GM23338 (cell line): ENCODE measurements around the gene RARG.

ENCODE experiments used
- CREB1 ChIP-seq: fragments of 250-450 bp; sonication (Bioruptor Pico); IDR thresholded peaks from 2 replicates; pipeline ENCODE4 v1.5.0; 2020; ENCODE audit warnings: low read depth, mild to moderate bottlenecking, moderate library complexity
- EZH2 ChIP-seq: fragments of 200-600 bp; sonication (generic); IDR thresholded peaks from one replicate; pipeline ENCODE4 v1.8.0; 2017; ENCODE audit warnings: antibody characterized with exemption, mild to moderate bottlenecking, low read depth; ENCODE audit not compliant: unreplicated experiment
- EZH2phosphoT487 ChIP-seq: fragments of 200-600 bp; sonication (generic); IDR thresholded peaks from one replicate; pipeline ENCODE4 v1.8.1; 2018; ENCODE audit warnings: antibody characterized with exemption; ENCODE audit not compliant: unreplicated experiment
- POLR2AphosphoS5 ChIP-seq: IDR thresholded peaks from 2 replicates; pipeline ENCODE4 v1.6.1; 2016; ENCODE audit warnings: antibody characterized with exemption, low read depth
- ZNF331 ChIP-seq: fragments of 250-450 bp; sonication (Bioruptor Pico); IDR thresholded peaks from 2 replicates; pipeline ENCODE4 v1.5.0; 2020; ENCODE audit warnings: low read depth, mild to moderate bottlenecking, moderate library complexity
- TF ChIP-seq, protein P1 (sequence below): IDR thresholded peaks from one replicate; pipeline ENCODE4 v1.6.1; 2018; ENCODE audit warnings: antibody characterized with exemption; ENCODE audit not compliant: unreplicated experiment
- TF ChIP-seq, protein P2 (sequence below), 2 experiments: fragments of 200-600 bp in 1 of 2; sonication (generic) in 1 of 2; conservative IDR thresholded peaks; 2 replicates each; pipeline versions ENCODE4 v1.5.1 to v1.6.1; 2016 to 2017; ENCODE audit warnings: antibody characterized with exemption in 2 of 2, low read depth in 2 of 2, mild to moderate bottlenecking in 2 of 2, moderate library complexity in 1 of 2
- TF ChIP-seq, protein P3 (sequence below): IDR thresholded peaks from 2 replicates; pipeline ENCODE4 v1.6.1; 2016; ENCODE audit warnings: antibody characterized with exemption

DNA sequence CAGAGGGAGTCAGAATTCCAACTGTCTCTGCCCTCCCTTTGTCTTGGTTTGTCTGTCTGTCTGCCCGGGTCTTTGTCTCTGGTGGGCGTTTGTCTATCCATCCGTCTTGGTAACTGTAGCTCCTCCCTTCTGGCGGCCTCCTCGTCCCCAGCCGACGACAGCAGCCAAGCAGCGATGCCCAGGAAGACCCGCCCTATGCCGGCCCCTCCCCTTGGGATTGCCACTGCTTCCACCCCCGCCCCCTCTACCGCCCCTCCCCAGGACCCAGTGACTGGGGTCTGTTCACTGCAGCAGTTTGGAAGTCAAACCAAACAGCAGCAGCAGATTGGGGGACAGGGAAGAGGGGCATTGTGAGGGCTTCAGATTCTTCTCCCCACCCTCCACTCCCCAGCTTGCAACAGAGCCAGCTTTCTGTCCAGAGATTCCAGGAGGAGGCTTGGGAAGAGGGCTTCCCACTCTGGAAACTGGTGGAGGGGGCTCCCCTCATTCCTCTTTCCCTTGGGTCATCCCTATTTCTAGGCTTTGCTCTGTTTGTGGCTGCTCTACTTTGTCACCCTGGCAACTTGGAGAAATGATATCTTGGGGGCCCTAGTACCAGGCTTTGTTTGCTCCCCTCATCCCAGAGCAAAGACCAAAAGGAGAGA is 2.4 kb upstream of the RARG start:
- TF ChIP-seq, protein P1, sequence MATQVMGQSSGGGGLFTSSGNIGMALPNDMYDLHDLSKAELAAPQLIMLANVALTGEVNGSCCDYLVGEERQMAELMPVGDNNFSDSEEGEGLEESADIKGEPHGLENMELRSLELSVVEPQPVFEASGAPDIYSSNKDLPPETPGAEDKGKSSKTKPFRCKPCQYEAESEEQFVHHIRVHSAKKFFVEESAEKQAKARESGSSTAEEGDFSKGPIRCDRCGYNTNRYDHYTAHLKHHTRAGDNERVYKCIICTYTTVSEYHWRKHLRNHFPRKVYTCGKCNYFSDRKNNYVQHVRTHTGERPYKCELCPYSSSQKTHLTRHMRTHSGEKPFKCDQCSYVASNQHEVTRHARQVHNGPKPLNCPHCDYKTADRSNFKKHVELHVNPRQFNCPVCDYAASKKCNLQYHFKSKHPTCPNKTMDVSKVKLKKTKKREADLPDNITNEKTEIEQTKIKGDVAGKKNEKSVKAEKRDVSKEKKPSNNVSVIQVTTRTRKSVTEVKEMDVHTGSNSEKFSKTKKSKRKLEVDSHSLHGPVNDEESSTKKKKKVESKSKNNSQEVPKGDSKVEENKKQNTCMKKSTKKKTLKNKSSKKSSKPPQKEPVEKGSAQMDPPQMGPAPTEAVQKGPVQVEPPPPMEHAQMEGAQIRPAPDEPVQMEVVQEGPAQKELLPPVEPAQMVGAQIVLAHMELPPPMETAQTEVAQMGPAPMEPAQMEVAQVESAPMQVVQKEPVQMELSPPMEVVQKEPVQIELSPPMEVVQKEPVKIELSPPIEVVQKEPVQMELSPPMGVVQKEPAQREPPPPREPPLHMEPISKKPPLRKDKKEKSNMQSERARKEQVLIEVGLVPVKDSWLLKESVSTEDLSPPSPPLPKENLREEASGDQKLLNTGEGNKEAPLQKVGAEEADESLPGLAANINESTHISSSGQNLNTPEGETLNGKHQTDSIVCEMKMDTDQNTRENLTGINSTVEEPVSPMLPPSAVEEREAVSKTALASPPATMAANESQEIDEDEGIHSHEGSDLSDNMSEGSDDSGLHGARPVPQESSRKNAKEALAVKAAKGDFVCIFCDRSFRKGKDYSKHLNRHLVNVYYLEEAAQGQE = no peak
- TF ChIP-seq POLR2AphosphoS5 (no peak), EZH2 (no peak), EZH2phosphoT487 (no peak), ZNF331 (CRISPR knock-in tag) (no peak), CREB1 (no peak)
- TF ChIP-seq, protein P2, sequence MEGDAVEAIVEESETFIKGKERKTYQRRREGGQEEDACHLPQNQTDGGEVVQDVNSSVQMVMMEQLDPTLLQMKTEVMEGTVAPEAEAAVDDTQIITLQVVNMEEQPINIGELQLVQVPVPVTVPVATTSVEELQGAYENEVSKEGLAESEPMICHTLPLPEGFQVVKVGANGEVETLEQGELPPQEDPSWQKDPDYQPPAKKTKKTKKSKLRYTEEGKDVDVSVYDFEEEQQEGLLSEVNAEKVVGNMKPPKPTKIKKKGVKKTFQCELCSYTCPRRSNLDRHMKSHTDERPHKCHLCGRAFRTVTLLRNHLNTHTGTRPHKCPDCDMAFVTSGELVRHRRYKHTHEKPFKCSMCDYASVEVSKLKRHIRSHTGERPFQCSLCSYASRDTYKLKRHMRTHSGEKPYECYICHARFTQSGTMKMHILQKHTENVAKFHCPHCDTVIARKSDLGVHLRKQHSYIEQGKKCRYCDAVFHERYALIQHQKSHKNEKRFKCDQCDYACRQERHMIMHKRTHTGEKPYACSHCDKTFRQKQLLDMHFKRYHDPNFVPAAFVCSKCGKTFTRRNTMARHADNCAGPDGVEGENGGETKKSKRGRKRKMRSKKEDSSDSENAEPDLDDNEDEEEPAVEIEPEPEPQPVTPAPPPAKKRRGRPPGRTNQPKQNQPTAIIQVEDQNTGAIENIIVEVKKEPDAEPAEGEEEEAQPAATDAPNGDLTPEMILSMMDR (conservative IDR thresholded peaks at IDR 0.05; ENCODE audit: low read depth in 2 of 2) = no peak
- TF ChIP-seq, protein P3, sequence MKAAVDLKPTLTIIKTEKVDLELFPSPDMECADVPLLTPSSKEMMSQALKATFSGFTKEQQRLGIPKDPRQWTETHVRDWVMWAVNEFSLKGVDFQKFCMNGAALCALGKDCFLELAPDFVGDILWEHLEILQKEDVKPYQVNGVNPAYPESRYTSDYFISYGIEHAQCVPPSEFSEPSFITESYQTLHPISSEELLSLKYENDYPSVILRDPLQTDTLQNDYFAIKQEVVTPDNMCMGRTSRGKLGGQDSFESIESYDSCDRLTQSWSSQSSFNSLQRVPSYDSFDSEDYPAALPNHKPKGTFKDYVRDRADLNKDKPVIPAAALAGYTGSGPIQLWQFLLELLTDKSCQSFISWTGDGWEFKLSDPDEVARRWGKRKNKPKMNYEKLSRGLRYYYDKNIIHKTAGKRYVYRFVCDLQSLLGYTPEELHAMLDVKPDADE = no peak
